Pancreas (tissue), 10 donors: Measurements from ENCODE around the gene PHLDB3. TPM values are rescaled to one million over a fixed set of nuclear protein-coding genes. Genes with fewer than 3 reads are reported as not detected.
A peak's percentile ranks its signal among the peaks of the same experiment; 100 is the strongest.

ENCODE experiments used
- ATAC-seq, 4 donors: fragments of 200-7000 bp; cut with Tn5 transposase; one replicate each; pipeline versions ENCODE4 v1.8.0 to v1.9.1; 2020; ENCODE audit warnings: mild to moderate bottlenecking in 4 of 4, moderate library complexity in 4 of 4
- DNase-seq, 6 donors: peaks; one replicate each; pipeline ENCODE4 v3.0.0-alpha.2; 2020
- FAIRE-seq: peaks from 2 replicates; lab custom pipeline; 2012; peaks lifted over from hg19 to GRCh38; lab: Jason Lieb, UNC
- H3K27ac ChIP-seq, 4 donors: fragments of 200-600 bp; sonication (generic); 1 replicate in 3 of 4; 2 replicates in 1 of 4; pipeline versions ENCODE4 v1.5.0 to v1.8.0; 2020
- H3K27me3 ChIP-seq, 4 donors: fragments of 200-600 bp; one replicate each; pipeline ENCODE4 v1.8.0; 2021
- H3K36me3 ChIP-seq, 3 donors: fragments of 200-600 bp; sonication (generic) in 1 of 3; one replicate each; pipeline versions ENCODE4 v1.5.0 to v1.8.0; 2020 to 2021
- H3K4me1 ChIP-seq, 3 donors: fragments of 200-600 bp; one replicate each; pipeline ENCODE4 v1.8.0; 2021
- H3K4me3 ChIP-seq, 4 donors: fragments of 200-600 bp; sonication (generic) in 2 of 4; one replicate each; pipeline versions ENCODE4 v1.5.0 to v1.8.0; 2020 to 2021
- H3K9me3 ChIP-seq, 4 donors: fragments of 200-600 bp; one replicate each; pipeline ENCODE4 v1.8.0; 2021
- CTCF ChIP-seq, 4 donors: fragments of 200-600 bp; sonication (generic) in 3 of 4; IDR thresholded peaks; one replicate each; pipeline versions ENCODE4 v1.5.0 to v1.8.0; 2021; ENCODE audit warnings: antibody characterized with exemption in 4 of 4
- WGBS, 2 donors: extraction: QIAGEN DNeasy Blood & Tissue Kit; methylation state at CpG; one replicate each; pipeline ENCODE4 v1.1.7; 2013; 5-methylcytosine and 5-hydroxymethylcytosine counted together
- intact Hi-C, 3 donors: fragments of 100-400 bp; cut with DNase I; formaldehyde crosslinking; loops; one replicate each; pipeline versions ENCODE4 v1.11.1 to v1.14.2; 2022
- polyA plus RNA-seq, 2 donors: library from polyadenylated mRNA; stranded (reverse); fragments of 200-250 nt; gene quantifications; one replicate each; pipeline ENCODE4 v1.2.3, GENCODE V29; 2013
- total RNA-seq, 6 donors: library from RNA; stranded (reverse); fragmentation: NEBNext Ultra II Directional in 4 of 6; extraction: Animal tissue kit (Norgen Biotek cat#: 25700) in 4 of 6; gene quantifications; one replicate each; pipeline versions ENCODE4 v1.2.1 to v1.2.4, GENCODE V29; 2021 to 2023
- donor health status: healthy with polysubstance abuse.
- donor health status: DM: no; HTN: no; CAD: no; lungs with moderate emphysema.
- donor health status: DM: no; HTN: no; CAD: no.
- donor health status: control.
- donor health status: control.
- donor health status: Bipolar disorder and iron deficiency.
- donor health status: DM: yes; HTN: yes; CAD: no.
- donor health status: DM: no; HTN: no; CAD: no.
- donor health status: DM: no; HTN: no; CAD: no.
- donor health status: DM: yes; HTN: yes; CAD: no.

Gene PHLDB3
- total and polyA plus RNA-seq, 8 donors, result 7.2 to 33.7 (median 10.7) TPM

GRCh38 chr19:43506629-43507028, 2.1 kb upstream of the PHLDB3 start:
- Histone ChIP-seq H3K9me3 (no peaks in the 10 kb centered on the region), H3K4me3 (no peak overlapping the region), H3K27me3 (no peaks in the 10 kb centered on the region), H3K36me3 (peaks cover 0 to 2% (median 0%) of the 10 kb centered on the region in 3 donors), H3K27ac (no peak overlapping the region), H3K4me1 (peaks cover 0 to 4% (median 0%) of the 10 kb centered on the region in 3 donors)
- intact Hi-C loops, result no loop called here
- DNase-seq (no peak), ATAC-seq (no peak), FAIRE-seq (no peak)
- no peak for TF ChIP-seq CTCF (IDR thresholded peaks at IDR 0.05)
- WGBS, 2 donors, result 92 to 93% methylated on average over 5 of the region's 5 CpGs

GRCh38 chr19:43505941-43506340, 1.4 kb upstream of the PHLDB3 start:
- H3K4me1 ChIP-seq, result peaks cover 0 to 4% (median 0%) of the 10 kb centered on the region in 3 donors
- H3K4me3 ChIP-seq, result no peak overlapping the region
- ATAC-seq (no peak), FAIRE-seq (no peak), DNase-seq (no peak)
- no peaks in the 10 kb centered on the region for H3K9me3 ChIP-seq
- H3K27ac ChIP-seq, result no peak overlapping the region
- 93 to 96% methylated on average over 5 of the region's 5 CpGs for WGBS, 2 donors
- no peak for TF ChIP-seq CTCF (IDR thresholded peaks at IDR 0.05)
- no peaks in the 10 kb centered on the region for H3K27me3 ChIP-seq
- peaks cover 0 to 2% (median 0%) of the 10 kb centered on the region in 3 donors for H3K36me3 ChIP-seq
- intact Hi-C loops, result no loop called here

- Histone ChIP-seq H3K27ac (peak overlapping the region; percentile 56 to 88 (median 74)), H3K4me3 (peak overlapping the region in 2 of 4 donors; percentile 47 to 79), H3K4me1 (peaks cover 0 to 4% (median 0%) of the 10 kb centered on the region in 3 donors), H3K27me3 (no peaks in the 10 kb centered on the region), H3K9me3 (no peaks in the 10 kb centered on the region), H3K36me3 (peaks cover 0 to 2% (median 0%) of the 10 kb centered on the region in 3 donors)
- no peak for TF ChIP-seq CTCF (IDR thresholded peaks at IDR 0.05)
- FAIRE-seq (no peak), DNase-seq (no peak), ATAC-seq (no peak)
- WGBS, 2 donors, result 90 to 92% methylated on average over 3 of the region's 3 CpGs
- intact Hi-C loops, result no loop called here
Measured at GRCh38 chr19:43505186-43505456, 575 bp upstream of the PHLDB3 start.

GRCh38 chr19:43503501-43504425, 783 bp downstream of the PHLDB3 start:
- intact Hi-C loops, result no loop called here
- FAIRE-seq, result no peak
- peak; percentile 97 to 99 (median 98) for ATAC-seq
- peaks cover 0 to 4% (median 0%) of the 10 kb centered on the region in 3 donors for H3K4me1 ChIP-seq
- peaks cover 0 to 2% (median 0%) of the 10 kb centered on the region in 3 donors for H3K36me3 ChIP-seq
- peak overlapping the region; percentile 23 to 79 (median 48) for H3K4me3 ChIP-seq
- no peaks in the 10 kb centered on the region for H3K9me3 ChIP-seq
- H3K27me3 ChIP-seq, result no peaks in the 10 kb centered on the region
- H3K27ac ChIP-seq, result peak overlapping the region; percentile 56 to 88 (median 74)
- 1% methylated on average over 59 to 64 of the region's 64 CpGs for WGBS, 2 donors
- peak; percentile 97 to 100 (median 98) for DNase-seq
- TF ChIP-seq CTCF (IDR thresholded peaks at IDR 0.05), result no peak
